ENCODE results near the gene OPRD1.

OPRD1 gene

DNA sequence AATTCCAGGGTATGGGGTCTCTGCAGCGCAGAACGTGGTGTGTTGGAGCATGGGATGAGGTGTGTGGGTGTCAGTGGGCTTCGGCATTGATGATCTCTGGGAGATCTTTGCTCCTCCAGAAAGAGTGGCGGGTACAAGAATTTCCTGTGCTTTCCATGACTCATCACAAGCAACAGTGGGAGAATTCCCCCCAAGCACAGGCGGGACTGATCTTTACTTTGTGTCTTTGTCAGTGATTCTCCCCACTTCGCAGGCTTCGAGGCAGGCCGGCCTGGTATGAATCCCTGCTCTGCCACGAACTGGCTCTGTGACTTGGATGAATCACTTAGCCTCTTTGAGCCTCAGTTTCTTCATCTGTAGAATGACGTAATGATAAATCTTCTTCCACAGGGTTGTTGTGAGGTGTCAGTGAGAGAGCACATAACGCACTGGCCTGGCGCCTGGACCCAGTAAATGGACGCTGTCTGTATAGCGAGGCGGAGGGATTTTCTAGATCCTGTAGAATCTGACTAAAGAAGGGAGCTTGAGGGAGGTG, 2.0 kb downstream of the OPRD1 start:
- Histone ChIP-seq H3K14ac (ENCODE audit: low read length in 2 of 2) (no peak overlapping the region), H3K27me3 (ENCODE audit: control insufficient read depth in 1 of 2, insufficient read depth in 1 of 2, low read length in 2 of 2) (peaks cover 89 to 90% of the 10 kb centered on the region in 2 experiments), H2BK12ac (ENCODE audit: low read length in 2 of 2) (no peak overlapping the region), H3K79me1 (replicated peaks; ENCODE audit: low read length, poor library complexity, severe bottlenecking) (no peaks in the 10 kb centered on the region), H3K4me2 (ENCODE audit: low read length, poor library complexity, severe bottlenecking) (no peak overlapping the region), H2AK5ac (ENCODE audit: low read length, severe bottlenecking) (no peak overlapping the region), H2BK5ac (ENCODE audit: low read depth, low read length, poor library complexity, severe bottlenecking) (no peak overlapping the region), H3K18ac (ENCODE audit: low read depth in 1 of 2, low read length in 2 of 2) (no peak overlapping the region), H3K4ac (ENCODE audit: low read depth in 1 of 2, low read length in 2 of 2) (no peak overlapping the region), H3K36me3 (ENCODE audit: control insufficient read depth in 1 of 2, insufficient read depth in 2 of 2, low read depth in 1 of 2, low read length in 2 of 2) (peaks cover 0 to 6% of the 10 kb centered on the region in 2 experiments), H3K27ac (ENCODE audit: low read length, poor library complexity, severe bottlenecking) (no peak overlapping the region), H2BK15ac (ENCODE audit: low read depth, poor library complexity, severe bottlenecking) (no peak overlapping the region), H3K9ac (ENCODE audit: low read length) (no peak overlapping the region), H3K9me3 (ENCODE audit: control insufficient read depth, low read length) (no peaks in the 10 kb centered on the region), H3K4me1 (ENCODE audit: control insufficient read depth, insufficient read depth, low read depth, low read length) (peaks cover 11% of the 10 kb centered on the region), H2BK120ac (ENCODE audit: low read depth, low read length) (no peak overlapping the region), H3K4me3 (ENCODE audit: insufficient read depth in 1 of 2, low read depth in 1 of 2, low read length in 2 of 2) (no peak overlapping the region), H2AFZ (ENCODE audit: low read depth, low read length) (no peak overlapping the region), H4K8ac (ENCODE audit: low read length) (no peak overlapping the region), H4K91ac (ENCODE audit: low read length) (no peak overlapping the region), H3K23ac (ENCODE audit: low read length in 2 of 2) (no peak overlapping the region)
- DNase-seq = no peak
- WGBS = 81% methylated on average over 15 of the region's 15 CpGs

DNA sequence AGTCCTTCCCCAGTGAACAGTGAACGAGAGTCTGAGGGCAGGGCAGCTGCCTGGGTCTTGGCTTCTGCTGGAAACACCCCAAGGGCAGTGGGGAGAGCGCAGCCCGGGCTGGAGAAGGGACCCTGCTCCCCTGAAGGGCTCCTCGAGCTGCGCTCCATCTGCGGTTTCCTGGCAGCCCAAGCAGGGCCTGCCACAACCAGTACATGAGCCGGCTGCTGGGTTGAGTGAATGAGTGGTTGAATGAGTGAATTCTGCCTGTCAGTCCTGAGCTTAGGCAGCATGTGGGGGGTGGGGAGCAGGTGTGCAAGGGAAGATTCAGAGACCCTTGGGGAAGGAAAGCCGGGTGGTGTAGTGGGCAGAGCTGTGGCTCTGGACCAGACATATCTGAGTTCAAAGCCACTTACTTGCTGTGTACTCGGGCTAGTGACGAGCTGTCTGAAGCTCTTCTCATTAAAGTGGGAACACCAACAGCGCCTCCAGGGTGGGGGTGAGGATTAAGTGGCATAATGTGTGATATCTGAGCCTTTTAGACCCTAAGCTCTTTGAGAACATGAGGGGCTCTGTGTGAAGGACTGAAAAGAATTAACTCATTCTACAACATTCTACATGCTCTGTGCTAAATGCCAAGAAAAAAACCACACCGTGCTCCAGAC, 3.7 kb downstream of the OPRD1 start:
- no peak overlapping the region for H4K8ac ChIP-seq (ENCODE audit: low read length)
- H3K9me3 ChIP-seq (ENCODE audit: control insufficient read depth, low read length) = no peaks in the 10 kb centered on the region
- no peak overlapping the region for H2BK120ac ChIP-seq (ENCODE audit: low read depth, low read length)
- H3K36me3 ChIP-seq (ENCODE audit: control insufficient read depth in 1 of 2, insufficient read depth in 2 of 2, low read depth in 1 of 2, low read length in 2 of 2) = peaks cover 0 to 6% of the 10 kb centered on the region in 2 experiments
- WGBS = 65% methylated on average over 12 of the region's 12 CpGs
- peaks cover 11% of the 10 kb centered on the region for H3K4me1 ChIP-seq (ENCODE audit: control insufficient read depth, insufficient read depth, low read depth, low read length)
- no peak overlapping the region for H2AK5ac ChIP-seq (ENCODE audit: low read length, severe bottlenecking)
- H3K79me1 ChIP-seq (replicated peaks; ENCODE audit: low read length, poor library complexity, severe bottlenecking) = no peaks in the 10 kb centered on the region
- no peak overlapping the region for H4K91ac ChIP-seq (ENCODE audit: low read length)
- H3K27ac ChIP-seq (ENCODE audit: low read length, poor library complexity, severe bottlenecking) = no peak overlapping the region
- H2AFZ ChIP-seq (ENCODE audit: low read depth, low read length) = no peak overlapping the region
- H2BK15ac ChIP-seq (ENCODE audit: low read depth, poor library complexity, severe bottlenecking) = no peak overlapping the region
- H3K4me2 ChIP-seq (ENCODE audit: low read length, poor library complexity, severe bottlenecking) = no peak overlapping the region
- peaks cover 85 to 86% of the 10 kb centered on the region in 2 experiments for H3K27me3 ChIP-seq (ENCODE audit: control insufficient read depth in 1 of 2, insufficient read depth in 1 of 2, low read length in 2 of 2)
- no peak overlapping the region for H3K18ac ChIP-seq (ENCODE audit: low read depth in 1 of 2, low read length in 2 of 2)
- no peak overlapping the region for H2BK5ac ChIP-seq (ENCODE audit: low read depth, low read length, poor library complexity, severe bottlenecking)
- H3K4me3 ChIP-seq (ENCODE audit: insufficient read depth in 1 of 2, low read depth in 1 of 2, low read length in 2 of 2) = no peak overlapping the region
- no peak overlapping the region for H3K14ac ChIP-seq (ENCODE audit: low read length in 2 of 2)
- H2BK12ac ChIP-seq (ENCODE audit: low read length in 2 of 2) = no peak overlapping the region
- no peak overlapping the region for H3K9ac ChIP-seq (ENCODE audit: low read length)
- H3K4ac ChIP-seq (ENCODE audit: low read depth in 1 of 2, low read length in 2 of 2) = no peak overlapping the region
- no peak for DNase-seq
- H3K23ac ChIP-seq (ENCODE audit: low read length in 2 of 2) = no peak overlapping the region

DNA sequence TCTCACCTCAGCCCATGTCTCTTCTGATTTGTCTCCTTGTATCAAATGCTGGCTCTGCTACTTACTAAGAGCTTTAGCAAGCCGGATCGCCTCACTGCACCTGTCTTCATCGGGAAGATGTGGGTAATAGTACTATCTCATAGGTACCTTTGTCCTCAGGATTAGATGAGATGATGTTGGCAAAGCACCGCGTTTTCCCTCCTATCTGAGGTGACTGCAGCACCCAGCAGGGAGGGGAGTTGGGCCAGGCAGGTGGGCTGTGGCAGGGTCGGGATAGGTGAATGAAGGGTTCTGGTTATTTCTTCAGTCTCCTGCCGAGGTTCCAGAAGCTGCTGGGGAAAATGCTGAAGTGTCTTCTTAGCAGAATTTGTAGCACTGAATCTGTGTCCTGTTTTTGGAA, 5.2 kb downstream of the OPRD1 start:
- Histone ChIP-seq H2BK120ac (ENCODE audit: low read depth, low read length) (no peak overlapping the region), H3K4ac (ENCODE audit: low read depth in 1 of 2, low read length in 2 of 2) (no peak overlapping the region), H3K27ac (ENCODE audit: low read length, poor library complexity, severe bottlenecking) (no peak overlapping the region), H2AFZ (ENCODE audit: low read depth, low read length) (no peak overlapping the region), H4K8ac (ENCODE audit: low read length) (no peak overlapping the region), H3K4me3 (ENCODE audit: insufficient read depth in 1 of 2, low read depth in 1 of 2, low read length in 2 of 2) (no peak overlapping the region), H3K23ac (ENCODE audit: low read length in 2 of 2) (no peak overlapping the region), H3K36me3 (ENCODE audit: control insufficient read depth in 1 of 2, insufficient read depth in 2 of 2, low read depth in 1 of 2, low read length in 2 of 2) (peaks cover 0 to 6% of the 10 kb centered on the region in 2 experiments), H3K4me2 (ENCODE audit: low read length, poor library complexity, severe bottlenecking) (no peak overlapping the region), H3K14ac (ENCODE audit: low read length in 2 of 2) (peak overlapping the region in 1 of 2 experiments; percentile 22), H4K91ac (ENCODE audit: low read length) (no peak overlapping the region), H2BK15ac (ENCODE audit: low read depth, poor library complexity, severe bottlenecking) (no peak overlapping the region), H3K9me3 (ENCODE audit: control insufficient read depth, low read length) (no peaks in the 10 kb centered on the region), H3K18ac (ENCODE audit: low read depth in 1 of 2, low read length in 2 of 2) (no peak overlapping the region), H2BK12ac (ENCODE audit: low read length in 2 of 2) (no peak overlapping the region), H3K9ac (ENCODE audit: low read length) (no peak overlapping the region), H3K79me1 (replicated peaks; ENCODE audit: low read length, poor library complexity, severe bottlenecking) (no peaks in the 10 kb centered on the region), H2BK5ac (ENCODE audit: low read depth, low read length, poor library complexity, severe bottlenecking) (no peak overlapping the region), H2AK5ac (ENCODE audit: low read length, severe bottlenecking) (no peak overlapping the region), H3K4me1 (ENCODE audit: control insufficient read depth, insufficient read depth, low read depth, low read length) (peaks cover 7% of the 10 kb centered on the region), H3K27me3 (ENCODE audit: control insufficient read depth in 1 of 2, insufficient read depth in 1 of 2, low read length in 2 of 2) (peaks cover 75 to 77% of the 10 kb centered on the region in 2 experiments)
- 89% methylated on average over 7 of the region's 7 CpGs for WGBS
- DNase-seq = no peak

DNA sequence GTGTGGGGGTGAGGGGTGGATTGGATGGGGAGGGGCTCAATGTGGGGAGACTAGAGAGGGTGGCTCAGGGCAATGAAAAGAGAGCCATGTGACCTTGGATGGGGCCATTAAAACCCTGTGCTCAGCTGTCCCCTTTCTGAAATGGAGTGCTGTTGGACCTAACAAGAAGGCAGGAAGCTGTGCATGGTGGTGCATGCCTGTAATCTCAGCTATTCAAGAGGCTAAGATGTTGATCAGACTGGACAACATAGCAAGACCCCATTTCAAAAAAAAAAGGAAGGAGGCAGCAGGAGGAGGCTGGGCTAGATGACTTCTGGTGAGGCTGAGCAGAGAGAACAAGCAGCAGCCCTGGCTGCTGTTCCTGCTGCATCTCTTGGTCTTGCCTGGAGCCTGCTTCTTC, 7.0 kb downstream of the OPRD1 start:
- no peak overlapping the region for H2BK5ac ChIP-seq (ENCODE audit: low read depth, low read length, poor library complexity, severe bottlenecking)
- no peak overlapping the region for H4K8ac ChIP-seq (ENCODE audit: low read length)
- no peak overlapping the region for H4K91ac ChIP-seq (ENCODE audit: low read length)
- DNase-seq = no peak
- no peak overlapping the region for H3K9ac ChIP-seq (ENCODE audit: low read length)
- no peak overlapping the region for H3K27ac ChIP-seq (ENCODE audit: low read length, poor library complexity, severe bottlenecking)
- no peaks in the 10 kb centered on the region for H3K36me3 ChIP-seq (ENCODE audit: control insufficient read depth in 1 of 2, insufficient read depth in 2 of 2, low read depth in 1 of 2, low read length in 2 of 2)
- H3K14ac ChIP-seq (ENCODE audit: low read length in 2 of 2) = no peak overlapping the region
- H3K9me3 ChIP-seq (ENCODE audit: control insufficient read depth, low read length) = no peaks in the 10 kb centered on the region
- H3K4me2 ChIP-seq (ENCODE audit: low read length, poor library complexity, severe bottlenecking) = no peak overlapping the region
- no peak overlapping the region for H3K18ac ChIP-seq (ENCODE audit: low read depth in 1 of 2, low read length in 2 of 2)
- H2BK12ac ChIP-seq (ENCODE audit: low read length in 2 of 2) = no peak overlapping the region
- no peak overlapping the region for H2AFZ ChIP-seq (ENCODE audit: low read depth, low read length)
- H3K27me3 ChIP-seq (ENCODE audit: control insufficient read depth in 1 of 2, insufficient read depth in 1 of 2, low read length in 2 of 2) = peaks cover 59 to 66% of the 10 kb centered on the region in 2 experiments
- no peak overlapping the region for H2AK5ac ChIP-seq (ENCODE audit: low read length, severe bottlenecking)
- no peaks in the 10 kb centered on the region for H3K79me1 ChIP-seq (replicated peaks; ENCODE audit: low read length, poor library complexity, severe bottlenecking)
- peaks cover 2% of the 10 kb centered on the region for H3K4me1 ChIP-seq (ENCODE audit: control insufficient read depth, insufficient read depth, low read depth, low read length)
- H3K4ac ChIP-seq (ENCODE audit: low read depth in 1 of 2, low read length in 2 of 2) = no peak overlapping the region
- H2BK120ac ChIP-seq (ENCODE audit: low read depth, low read length) = no peak overlapping the region
- no peak overlapping the region for H2BK15ac ChIP-seq (ENCODE audit: low read depth, poor library complexity, severe bottlenecking)
- H3K23ac ChIP-seq (ENCODE audit: low read length in 2 of 2) = no peak overlapping the region
- no peak overlapping the region for H3K4me3 ChIP-seq (ENCODE audit: insufficient read depth in 1 of 2, low read depth in 1 of 2, low read length in 2 of 2)

Data from mesenchymal stem cell (in vitro differentiated cells and primary cell).